SK-N-MC (cell line): ENCODE results near the gene MEN1.

Experiments
- EZH2 ChIP-seq: fragments of 200-600 bp; sonication (generic); IDR thresholded peaks from one replicate; pipeline ENCODE4 v1.6.1; 2017; ENCODE audit warnings: antibody characterized with exemption
- POLR2AphosphoS5 ChIP-seq: IDR thresholded peaks from 2 replicates; pipeline ENCODE4 v1.6.1; 2012; ENCODE audit warnings: mild to moderate bottlenecking, low read depth, low read length, borderline replicate concordance

GRCh38 chr11:64803158-64803845 lies 7.0 kb downstream of the MEN1 start, which contains the start of gene MAP4K2:
- TF ChIP-seq EZH2 (no peak), POLR2AphosphoS5 (peak; percentile 48; the same call in 1 of the 2 replicates)
